ENCODE measurements around the gene DDIT3.

The DDIT3 gene

DNA sequence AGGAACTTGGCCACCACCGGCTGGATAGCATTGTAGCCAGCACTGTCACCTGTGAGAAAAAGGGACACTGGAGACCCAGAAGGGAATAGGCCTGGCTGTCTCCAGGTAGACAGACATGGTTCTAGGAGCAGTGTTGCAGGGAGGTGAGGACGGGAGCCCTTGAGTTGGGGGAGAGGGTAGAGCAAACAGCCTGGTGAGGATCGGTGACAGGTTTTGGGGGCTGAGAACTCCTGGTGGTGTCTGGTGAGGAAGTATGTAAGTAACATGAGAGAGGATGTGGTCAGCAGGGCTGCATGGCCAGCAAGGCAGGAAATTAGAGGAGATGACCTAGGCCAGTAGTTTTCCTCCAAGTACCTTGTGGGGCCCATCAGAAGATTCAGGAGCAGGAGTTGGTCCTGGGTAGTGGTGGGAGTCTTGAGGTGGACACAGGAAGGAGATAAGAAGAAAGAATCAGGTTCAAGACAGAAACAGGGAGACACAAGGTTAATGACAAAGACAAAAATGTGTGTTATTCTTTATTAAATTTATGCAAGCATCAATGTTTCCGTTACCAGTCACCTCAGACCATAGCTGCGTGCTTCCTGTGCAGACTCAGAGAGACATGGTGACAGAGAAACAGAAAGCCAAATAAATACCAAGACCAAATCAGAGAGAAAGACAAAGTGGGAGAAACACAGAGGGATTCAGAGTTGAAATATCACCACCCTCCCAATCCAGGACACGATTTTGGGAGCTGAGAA is 40.8 kb downstream of the DDIT3 start, which contains the start of gene ARHGAP9:
TSS of gene ARHGAP9 (minus strand) at position 491 of the 740 bp plus-strand sequence. CDS start at position 31, 460 bp downstream.
- no peak for DNase-seq

DNA sequence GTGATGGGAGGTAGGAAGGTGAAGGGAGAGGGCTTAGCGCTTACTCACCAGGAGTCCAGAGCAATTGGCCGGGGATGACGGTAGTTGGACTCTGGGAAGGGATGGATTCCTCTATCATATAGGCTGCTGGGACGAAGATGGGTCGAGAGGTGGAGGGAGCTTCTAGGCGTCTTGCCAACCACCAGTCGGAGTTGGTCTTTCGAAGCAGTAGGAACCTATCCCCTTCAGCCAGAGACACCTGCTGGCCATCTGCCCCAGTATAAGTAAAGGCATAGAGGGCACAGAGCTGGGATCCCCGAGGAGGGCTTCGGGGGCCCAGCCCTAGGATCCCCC is 41.3 kb downstream of the DDIT3 start:
- no peak for DNase-seq

- DNase-seq = no peak
These were observed 42.3 kb downstream of the DDIT3 start for GRCh38 chr12:57477710-57478681.

DNA sequence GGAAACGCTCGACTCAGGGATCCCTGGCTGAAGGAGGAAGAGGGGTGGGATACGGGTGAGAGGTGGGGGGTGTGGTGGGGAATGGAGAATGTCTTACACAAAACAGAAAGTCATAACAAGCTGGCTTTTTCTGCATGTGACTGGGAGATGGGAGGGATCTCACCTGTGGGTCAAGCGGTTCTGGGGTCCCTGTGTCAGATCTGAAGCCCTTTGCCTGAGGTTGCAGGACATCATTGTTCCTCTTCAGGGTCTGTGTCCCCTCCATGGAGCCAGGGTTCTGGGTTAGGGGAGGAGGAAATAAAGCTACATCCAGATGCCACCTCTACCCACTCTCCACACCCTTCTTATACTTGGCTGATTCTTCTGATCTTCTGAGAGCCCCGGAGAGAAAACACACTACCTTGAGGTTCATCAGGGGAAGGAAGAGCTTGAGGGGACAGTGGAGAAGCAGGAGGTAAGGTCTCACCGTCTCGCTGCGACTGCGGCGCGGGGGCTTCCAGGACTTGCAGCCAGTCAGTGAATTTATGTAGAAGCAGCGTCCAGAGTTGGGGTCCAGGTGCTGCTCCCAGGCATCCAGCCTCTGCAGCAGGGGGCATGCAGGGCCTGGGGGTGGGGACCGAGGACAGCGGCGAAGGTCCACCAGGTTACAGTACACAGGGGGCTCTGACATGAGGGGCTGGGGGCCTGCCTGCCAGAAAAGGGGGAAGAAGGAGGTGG is 43.2 kb downstream of the DDIT3 start:
- no peak for DNase-seq

DNA sequence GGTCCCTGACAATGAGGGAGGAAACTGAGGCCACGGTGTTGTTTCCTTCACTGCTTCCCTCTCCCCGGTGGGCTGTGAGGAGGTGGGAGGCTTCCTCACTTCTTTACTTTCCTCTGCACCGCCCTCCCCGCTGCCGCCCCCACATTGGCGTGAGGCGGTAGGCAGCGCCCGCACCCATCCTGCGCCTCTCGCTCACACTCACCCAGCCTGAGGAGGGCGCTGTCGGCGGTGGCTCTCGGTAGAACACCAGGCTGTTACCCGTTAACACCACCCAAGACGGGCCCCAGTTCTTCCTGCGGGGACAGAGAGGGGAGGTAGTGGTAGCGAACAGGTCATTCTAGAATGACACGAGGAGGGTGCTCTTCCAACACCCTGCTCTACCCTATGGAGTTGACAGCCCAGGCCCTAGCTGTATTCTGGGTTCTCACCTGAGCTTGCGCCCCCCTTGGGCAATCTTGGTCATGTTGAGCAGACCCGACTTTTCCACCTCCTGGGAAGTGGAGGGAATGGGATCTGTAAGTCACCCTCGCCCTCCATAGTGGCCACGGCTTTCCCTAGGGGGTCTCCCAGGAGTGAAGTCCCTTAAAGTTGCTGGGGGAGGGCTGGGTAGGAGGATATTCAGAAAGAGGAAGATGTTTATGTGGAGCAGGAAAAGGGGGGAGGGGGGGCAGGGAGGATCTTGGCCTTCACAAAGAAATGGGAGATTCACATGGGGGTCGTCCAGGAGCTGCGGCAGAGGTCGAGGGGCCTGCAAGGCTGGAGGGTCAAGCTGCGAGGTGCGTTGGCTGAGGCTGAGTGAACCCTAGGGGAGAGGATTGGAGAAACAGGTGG is 43.9 kb downstream of the DDIT3 start:
- no peak for DNase-seq

- no peak for DNase-seq
These were observed 44.8 kb downstream of the DDIT3 start for GRCh38 chr12:57475271-57476161.

GRCh38 chr12:57474862-57475261 is 45.5 kb downstream of the DDIT3 start:
- no peak for DNase-seq

DNA sequence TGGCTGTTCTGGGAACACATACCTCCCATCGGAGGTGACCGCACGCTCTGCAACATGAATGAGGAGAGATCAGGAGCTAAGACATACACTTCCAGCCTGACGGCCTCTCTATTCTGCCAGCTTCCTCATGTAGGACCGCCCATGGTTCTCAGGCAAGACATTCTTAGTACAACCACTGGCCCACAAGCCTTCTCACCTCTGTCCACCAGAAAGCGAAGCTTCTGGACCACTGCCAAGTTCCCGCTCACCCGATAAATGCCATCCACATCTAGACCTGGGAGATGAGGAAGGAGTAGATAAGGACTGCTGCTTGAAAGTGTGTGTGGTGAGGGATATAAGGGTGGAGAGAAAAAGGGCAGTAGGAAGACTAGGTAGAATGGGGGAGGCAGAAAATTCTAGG is 45.9 kb downstream of the DDIT3 start:
- no peak for DNase-seq

DNA sequence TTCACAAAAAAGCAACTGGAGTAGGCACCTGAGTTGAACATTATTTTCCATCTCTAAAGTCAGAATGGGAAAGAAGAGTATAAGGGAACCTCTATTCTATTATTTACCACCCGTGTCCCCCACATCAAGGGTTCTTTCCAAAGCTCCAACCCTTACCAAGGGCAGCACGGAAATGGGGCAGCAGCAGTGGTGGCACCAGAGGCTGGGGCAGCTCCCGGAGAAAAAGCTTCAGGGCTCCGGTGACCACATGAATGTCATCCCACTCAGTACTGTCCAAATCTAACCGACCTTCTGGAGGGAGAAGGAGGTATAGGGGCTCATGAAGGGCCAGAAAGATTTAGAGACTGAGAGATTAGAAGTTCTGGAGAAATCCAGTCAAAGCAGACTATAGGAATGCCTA is 46.4 kb downstream of the DDIT3 start:
- DNase-seq = no peak

- DNase-seq = no peak
These were observed 46.9 kb downstream of the DDIT3 start for GRCh38 chr12:57473392-57473791.

- DNase-seq = no peak
These were observed 47.9 kb downstream of the DDIT3 start for GRCh38 chr12:57472391-57472790.

- no peak for DNase-seq
These were observed 48.7 kb downstream of the DDIT3 start for GRCh38 chr12:57471661-57472060.

GRCh38 chr12:57470970-57471656 is 49.2 kb downstream of the DDIT3 start:
- DNase-seq = no peak

DNA sequence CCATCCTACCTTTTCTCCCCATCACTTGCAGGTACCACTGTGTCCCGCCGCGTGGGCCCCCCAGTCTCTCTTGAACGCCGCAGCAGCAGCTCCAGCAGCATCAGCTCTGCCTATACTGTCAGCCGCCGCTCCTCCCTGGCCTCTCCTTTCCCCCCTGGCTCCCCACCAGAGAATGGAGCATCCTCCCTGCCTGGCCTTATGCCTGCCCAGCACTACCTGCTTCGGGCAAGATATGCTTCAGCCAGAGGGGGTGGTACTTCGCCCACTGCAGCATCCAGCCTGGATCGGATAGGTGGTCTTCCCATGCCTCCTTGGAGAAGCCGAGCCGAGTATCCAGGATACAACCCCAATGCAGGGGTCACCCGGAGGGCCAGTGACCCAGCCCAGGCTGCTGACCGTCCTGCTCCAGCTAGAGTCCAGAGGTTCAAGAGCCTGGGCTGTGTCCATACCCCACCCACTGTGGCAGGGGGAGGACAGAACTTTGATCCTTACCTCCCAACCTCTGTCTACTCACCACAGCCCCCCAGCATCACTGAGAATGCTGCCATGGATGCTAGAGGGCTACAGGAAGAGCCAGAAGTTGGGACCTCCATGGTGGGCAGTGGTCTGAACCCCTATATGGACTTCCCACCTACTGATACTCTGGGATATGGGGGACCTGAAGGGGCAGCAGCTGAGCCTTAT is 49.9 kb downstream of the DDIT3 start:
- no peak for DNase-seq

GRCh38 chr12:57469296-57470164 is 50.8 kb downstream of the DDIT3 start:
- DNase-seq = no peak

GRCh38 chr12:57467915-57468314 is 52.4 kb downstream of the DDIT3 start:
- DNase-seq = no peak

- no peak for DNase-seq
These were observed 53.0 kb downstream of the DDIT3 start for GRCh38 chr12:57467212-57467874.
